Endothelial cell of hepatic sinusoid (primary cell): ENCODE data around the gene UBA1.

Source experiments
- in situ Hi-C: cut with HindIII; loops from 2 replicates; pipeline ENCODE4 v1.10.0; 2017; ENCODE audit warnings: low sequenced_read_pairs

UBA1 gene

GRCh38 chrX:47227334-47227583 lies 33.6 kb downstream of the UBA1 start:
- in situ Hi-C loops: no loop called here

GRCh38 chrX:47228550-47229270 lies 35.1 kb downstream of the UBA1 start:
- in situ Hi-C loops: no loop called here

- in situ Hi-C loops: no loop called here
These were observed 35.8 kb downstream of the UBA1 start for GRCh38 chrX:47229427-47229826.

GRCh38 chrX:47230136-47230868 lies 36.7 kb downstream of the UBA1 start:
- in situ Hi-C loops: no loop called here

GRCh38 chrX:47231167-47231566 lies 37.5 kb downstream of the UBA1 start:
- in situ Hi-C loops: no loop called here

GRCh38 chrX:47232197-47232802 lies 38.7 kb downstream of the UBA1 start:
- in situ Hi-C loops: no loop called here

- in situ Hi-C loops: no loop called here
These were observed 39.2 kb downstream of the UBA1 start, which contains the start of gene USP11 for GRCh38 chrX:47232803-47233332. USP11 (plus strand) TSS chrX:47233009; CDS start chrX:47233044, 35 bp downstream.

GRCh38 chrX:47233333-47234113 lies 39.9 kb downstream of the UBA1 start:
- in situ Hi-C loops: no loop called here

- in situ Hi-C loops: no loop called here
These were observed 41.0 kb downstream of the UBA1 start for GRCh38 chrX:47234583-47234982.

- in situ Hi-C loops: no loop called here
These were observed 42.1 kb downstream of the UBA1 start for GRCh38 chrX:47235691-47236103.

- in situ Hi-C loops: no loop called here
These were observed 45.6 kb downstream of the UBA1 start for GRCh38 chrX:47239199-47239598.

- in situ Hi-C loops: no loop called here
These were observed 46.4 kb downstream of the UBA1 start for GRCh38 chrX:47239898-47240545.

GRCh38 chrX:47240619-47241018 lies 47.0 kb downstream of the UBA1 start:
- in situ Hi-C loops: no loop called here

- in situ Hi-C loops: no loop called here
These were observed 47.8 kb downstream of the UBA1 start for GRCh38 chrX:47241201-47242011.

- in situ Hi-C loops: no loop called here
These were observed 48.7 kb downstream of the UBA1 start for GRCh38 chrX:47242321-47242720.

GRCh38 chrX:47243351-47243750 lies 49.7 kb downstream of the UBA1 start:
- in situ Hi-C loops: no loop called here

GRCh38 chrX:47244676-47245075 lies 51.0 kb downstream of the UBA1 start:
- in situ Hi-C loops: no loop called here

GRCh38 chrX:47245156-47245555 lies 51.5 kb downstream of the UBA1 start:
- in situ Hi-C loops: no loop called here

GRCh38 chrX:47247206-47247998 lies 53.8 kb downstream of the UBA1 start:
- in situ Hi-C loops: no loop called here
